Occipital lobe (tissue), 2 donors: ENCODE results near the gene NFS1. TPM values are rescaled to one million over a fixed set of nuclear protein-coding genes. Genes with fewer than 3 reads are reported as not detected.
"Not testable (repeated sequence)": the region's sequence is repeated elsewhere in the genome, so short reads cannot be mapped to it uniquely, and the experiment has no call there.

ENCODE experiments used
- DNase-seq: peaks from one replicate; lab custom pipeline; 2025; lab: John Stamatoyannopoulos, UW
- total RNA-seq: library from RNA; depleted of rRNA; stranded (reverse); fragments of >200 nt; gene quantifications from one replicate; pipeline ENCODE4 v1.2.3, GENCODE V29; 2014

Gene NFS1
- total RNA-seq, 1 donor from 2014 or later: 40.6 TPM

DNA sequence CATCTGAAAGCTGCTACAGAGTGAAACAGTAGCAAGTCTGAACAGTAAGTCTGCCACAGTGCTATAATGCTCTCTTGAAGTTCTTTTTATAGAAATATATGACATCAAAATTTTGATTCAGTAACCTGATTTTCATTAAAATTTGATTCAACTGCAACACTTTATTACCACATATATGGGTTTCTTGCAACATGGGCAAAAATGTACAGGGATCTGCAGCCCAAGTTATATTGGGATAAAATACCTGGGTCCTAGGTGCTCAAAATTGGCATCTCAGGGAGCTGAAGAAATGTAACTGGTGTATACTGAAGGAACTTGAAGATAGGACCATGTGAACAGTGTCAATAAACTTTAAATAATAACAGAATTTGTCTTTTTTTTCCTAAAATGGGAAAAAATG lies 10.9 kb upstream of the NFS1 start:
- no peak for DNase-seq

DNA sequence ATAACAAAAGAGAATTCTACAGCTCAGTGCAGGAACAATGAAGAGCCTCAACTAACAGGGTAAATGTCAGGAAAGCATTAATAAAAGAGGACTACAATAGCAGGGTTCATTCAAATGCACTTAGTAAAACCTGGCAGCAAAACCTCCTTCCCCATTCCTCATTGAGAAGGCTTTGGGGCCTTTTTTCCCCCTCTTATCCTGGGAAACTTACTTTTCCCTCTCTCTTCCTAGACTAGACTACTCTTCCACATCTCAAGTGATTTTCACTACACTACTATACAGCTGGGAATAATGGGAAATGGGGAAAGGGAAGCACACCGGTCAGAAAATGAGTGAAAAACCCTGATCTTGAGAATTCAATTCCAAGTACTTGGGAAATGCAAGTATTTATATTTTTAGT lies 10.1 kb upstream of the NFS1 start:
- no peak for DNase-seq

DNA sequence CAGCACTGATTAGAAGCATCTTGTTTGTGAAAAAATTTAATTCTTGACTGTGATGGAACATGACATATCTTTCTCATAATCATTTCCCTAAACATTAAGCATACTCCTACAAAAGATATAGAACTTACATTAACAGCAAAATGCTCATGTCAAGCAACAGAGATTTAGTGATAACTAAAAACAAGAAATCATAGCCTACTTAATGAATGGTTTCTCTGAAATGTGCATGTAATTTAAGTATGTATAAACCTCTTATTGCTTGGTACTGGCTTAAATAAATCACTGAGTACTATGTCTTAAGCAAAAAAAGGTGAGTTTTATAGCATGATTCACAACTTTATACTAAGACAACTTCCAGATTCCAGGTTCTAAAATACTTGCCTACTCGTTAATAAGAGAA lies 9.3 kb upstream of the NFS1 start:
- no peak for DNase-seq

DNA sequence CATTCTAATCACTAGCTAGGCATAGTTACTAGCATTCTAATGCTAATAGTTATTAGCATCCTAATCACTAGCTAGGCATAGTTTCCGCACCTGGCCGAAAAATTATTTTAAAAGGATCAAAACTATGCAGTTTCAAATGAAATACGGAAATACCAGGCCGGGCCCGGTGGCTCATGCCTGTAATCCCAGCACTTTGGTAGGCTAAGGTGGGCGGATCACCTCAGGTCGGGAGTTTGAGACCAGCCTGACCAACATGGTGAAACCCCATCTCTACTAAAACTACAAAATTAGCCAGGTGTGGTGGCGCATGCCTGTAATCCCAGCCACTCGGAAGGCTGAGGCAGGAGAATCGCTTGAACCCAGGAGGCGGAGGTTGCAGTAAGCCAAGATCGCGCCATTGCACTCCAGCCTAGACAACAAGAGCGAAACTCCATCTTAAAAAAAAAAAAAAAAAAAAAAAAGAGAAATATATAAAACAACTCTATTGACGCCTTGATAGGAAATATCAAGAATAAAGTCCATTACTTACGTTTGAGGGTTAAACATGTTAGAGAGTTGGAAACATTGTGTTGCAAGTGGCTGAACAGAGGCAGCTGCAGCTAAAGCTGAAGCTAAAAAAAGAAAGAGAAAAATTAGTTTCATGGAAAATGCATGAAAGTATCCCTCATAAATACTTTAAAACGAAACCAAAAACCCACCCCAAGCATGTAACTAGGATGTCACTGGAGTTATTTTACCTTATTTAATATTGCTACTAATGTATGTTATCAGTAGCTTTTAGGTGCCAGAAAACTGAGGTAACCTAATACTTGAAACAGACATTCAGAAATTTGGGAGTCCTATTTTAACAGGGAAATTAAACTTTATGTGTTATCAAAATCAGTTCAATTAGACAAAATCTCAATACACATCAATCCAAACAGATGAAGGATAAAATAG lies 7.7 kb upstream of the NFS1 start:
- DNase-seq: not testable (repeated sequence)

DNA sequence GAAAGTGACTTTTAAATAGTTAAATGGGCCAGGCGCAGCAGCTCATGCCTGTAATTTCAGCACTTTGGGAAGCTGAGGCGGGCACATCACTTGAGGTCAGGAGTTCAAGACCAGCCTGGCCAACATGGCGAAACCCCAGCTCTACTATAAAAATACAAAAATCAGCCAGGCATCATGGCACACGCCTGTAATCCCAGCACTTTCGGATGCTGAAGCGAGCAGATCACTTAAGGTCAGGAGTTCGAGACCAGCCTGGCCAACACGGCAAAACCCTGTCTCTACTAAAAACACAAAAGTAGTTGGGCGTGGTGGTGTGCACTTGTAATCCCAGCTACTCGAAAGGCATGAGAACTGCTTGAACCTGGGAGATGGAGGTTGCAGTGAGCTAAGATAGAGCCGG lies 6.7 kb upstream of the NFS1 start:
- not testable (repeated sequence) for DNase-seq

DNA sequence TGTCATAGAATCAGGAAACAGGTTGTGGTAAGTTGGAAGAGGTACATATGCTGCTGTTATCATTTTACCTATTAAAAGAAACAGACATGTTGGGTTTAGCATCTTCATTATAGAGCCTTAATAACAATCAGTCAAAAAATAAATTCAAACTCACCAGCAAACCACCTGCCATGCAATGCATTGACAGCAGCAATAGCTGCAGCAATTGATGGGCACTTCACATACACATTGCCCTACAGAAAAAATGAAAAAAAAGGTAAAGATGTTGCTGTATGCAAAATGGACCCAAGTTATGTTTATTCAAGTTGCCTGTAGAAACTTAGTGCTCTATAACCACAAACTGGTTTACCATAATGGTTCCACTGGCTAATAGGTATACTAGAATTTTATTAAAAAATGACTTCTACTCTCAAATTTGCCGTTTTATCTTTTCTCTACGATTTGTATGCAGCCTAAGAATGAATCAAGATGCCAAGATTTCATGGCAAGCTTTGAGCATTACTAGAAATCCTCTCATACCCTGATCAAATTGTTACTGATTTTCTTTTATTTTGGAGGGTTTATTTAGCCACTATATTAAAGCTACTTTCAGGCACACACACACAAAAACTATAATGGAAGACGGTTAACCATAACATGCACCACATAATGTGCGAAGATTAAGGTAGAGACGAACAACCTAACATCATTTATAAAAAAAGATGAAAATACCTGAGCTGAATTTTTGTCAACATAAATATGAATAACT lies 5.5 kb upstream of the NFS1 start:
- DNase-seq: no peak

DNA sequence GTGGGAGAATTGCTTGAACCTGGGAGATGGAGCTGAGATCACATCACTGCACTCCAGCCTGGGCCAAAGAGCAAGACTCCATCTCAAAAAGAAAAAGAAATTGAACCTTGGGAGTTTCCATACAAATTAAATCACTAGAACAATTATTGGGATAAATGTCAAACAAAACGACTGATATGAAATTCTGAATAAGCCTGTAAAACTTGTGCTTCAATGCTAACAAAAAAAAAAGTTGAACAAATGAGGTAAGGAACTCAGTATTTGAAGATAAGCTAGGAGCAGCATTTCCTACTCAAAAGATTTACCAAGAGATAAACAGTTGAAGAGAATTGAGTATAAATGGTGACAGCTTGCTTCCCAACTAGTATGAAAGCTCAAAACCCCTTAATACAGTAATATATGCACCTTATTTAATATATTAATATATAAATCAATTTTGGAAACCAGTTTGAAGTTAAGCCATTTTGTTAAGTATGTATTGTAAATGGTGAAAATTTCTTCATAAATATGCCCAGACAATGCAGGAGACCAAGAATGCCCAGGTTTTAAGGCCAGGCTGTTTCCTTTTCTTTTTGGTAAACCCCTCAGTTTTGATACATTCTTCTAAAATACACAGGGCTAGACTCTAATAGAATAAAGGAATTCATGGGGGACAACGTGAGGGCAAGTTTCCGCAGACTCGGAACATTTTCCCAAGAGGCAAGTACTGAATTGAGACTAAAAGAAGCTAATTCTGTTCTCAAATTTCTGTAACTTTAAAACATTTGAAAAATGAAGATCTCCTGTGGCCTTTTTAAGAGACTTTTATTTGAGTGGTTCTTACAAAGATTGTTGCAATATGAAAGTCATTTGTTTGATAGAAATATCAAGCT lies 3.9 kb upstream of the NFS1 start:
- DNase-seq: no peak

DNA sequence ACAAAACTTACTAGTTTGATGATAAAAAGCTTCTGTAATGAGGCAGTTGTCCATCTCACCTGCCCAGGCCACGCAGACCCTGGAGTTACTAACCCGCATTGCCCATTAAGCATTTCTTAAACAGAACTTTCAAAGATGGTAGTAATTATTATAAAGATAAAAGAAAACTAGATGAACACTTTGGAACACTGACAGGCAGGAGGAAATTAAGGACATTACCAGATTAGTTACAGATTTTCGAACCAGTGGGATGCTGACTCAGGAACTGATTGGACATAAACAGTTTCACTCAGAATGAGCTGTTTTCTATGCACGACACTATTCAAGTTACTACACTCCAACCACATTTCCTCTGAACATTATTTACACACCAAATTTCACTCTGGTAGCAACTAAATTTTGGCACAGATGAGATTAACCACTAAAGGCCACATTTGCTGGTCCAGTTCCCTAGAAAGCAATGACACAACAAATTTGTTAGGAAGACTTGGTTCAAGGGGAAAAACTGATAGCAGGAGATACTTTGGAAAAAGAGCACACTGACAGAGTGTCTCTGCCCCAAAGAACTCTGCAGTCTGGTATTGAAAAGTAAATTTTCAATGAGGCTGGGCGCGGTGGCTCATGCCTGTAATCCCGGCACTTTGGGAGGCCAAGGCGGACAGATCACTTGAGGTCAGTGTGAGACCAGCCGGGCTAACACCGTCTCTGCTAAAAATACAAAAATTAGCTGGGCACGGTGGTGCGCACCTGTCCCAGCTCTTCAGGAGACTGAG lies 3.1 kb upstream of the NFS1 start:
- DNase-seq: no peak

DNA sequence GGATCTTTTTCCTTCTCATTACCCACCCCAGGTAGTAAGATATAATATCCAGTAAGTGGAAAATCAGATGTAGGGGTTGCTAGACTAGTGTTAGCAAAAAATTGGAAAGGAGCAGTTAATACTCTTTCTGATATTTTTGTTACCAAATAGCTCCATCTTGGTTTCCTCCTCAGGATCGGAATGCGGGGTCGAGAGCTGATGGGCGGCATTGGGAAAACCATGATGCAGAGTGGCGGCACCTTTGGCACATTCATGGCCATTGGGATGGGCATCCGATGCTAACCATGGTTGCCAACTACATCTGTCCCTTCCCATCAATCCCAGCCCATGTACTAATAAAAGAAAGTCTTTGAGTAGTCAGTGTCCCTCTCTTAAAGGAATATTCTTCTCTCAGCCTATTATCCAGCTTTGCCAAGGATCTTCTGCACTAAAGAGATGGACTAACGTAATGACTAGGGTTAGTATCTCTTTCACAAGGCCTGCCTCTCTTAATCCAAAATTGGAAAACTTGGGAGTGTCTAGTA lies 1.5 kb upstream of the NFS1 start:
- DNase-seq: no peak

DNA sequence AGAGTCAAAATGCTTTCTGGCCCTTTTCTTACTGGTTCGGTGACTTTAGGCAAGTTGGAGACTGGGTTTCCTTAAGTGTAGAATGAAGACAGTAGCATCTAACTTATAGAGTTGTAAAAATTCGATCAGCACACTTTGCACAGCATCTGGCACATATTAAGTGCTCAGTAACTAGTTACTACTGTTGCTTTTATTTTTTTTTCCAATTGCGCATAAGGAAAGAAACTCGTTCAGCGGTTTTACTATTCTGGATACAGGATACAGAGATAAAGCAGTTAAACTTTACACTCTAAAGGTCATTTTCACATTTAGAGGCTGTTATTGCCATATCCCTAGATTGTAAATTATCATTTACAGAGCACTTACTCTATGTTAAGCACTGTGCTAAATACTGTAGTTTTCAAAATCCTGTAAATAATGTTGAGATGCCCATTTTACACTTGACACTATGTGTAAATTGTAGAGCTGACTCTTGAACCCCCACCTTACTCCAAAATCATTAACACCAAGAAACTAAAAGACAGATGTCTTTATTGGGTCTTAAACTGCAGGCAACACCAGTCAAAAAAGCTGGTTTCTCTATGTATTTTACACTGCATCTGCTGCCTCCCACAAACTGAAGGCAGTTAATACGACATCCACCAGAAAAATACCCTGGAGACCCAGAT lies 939 bp upstream of the NFS1 start:
- DNase-seq: no peak

DNA sequence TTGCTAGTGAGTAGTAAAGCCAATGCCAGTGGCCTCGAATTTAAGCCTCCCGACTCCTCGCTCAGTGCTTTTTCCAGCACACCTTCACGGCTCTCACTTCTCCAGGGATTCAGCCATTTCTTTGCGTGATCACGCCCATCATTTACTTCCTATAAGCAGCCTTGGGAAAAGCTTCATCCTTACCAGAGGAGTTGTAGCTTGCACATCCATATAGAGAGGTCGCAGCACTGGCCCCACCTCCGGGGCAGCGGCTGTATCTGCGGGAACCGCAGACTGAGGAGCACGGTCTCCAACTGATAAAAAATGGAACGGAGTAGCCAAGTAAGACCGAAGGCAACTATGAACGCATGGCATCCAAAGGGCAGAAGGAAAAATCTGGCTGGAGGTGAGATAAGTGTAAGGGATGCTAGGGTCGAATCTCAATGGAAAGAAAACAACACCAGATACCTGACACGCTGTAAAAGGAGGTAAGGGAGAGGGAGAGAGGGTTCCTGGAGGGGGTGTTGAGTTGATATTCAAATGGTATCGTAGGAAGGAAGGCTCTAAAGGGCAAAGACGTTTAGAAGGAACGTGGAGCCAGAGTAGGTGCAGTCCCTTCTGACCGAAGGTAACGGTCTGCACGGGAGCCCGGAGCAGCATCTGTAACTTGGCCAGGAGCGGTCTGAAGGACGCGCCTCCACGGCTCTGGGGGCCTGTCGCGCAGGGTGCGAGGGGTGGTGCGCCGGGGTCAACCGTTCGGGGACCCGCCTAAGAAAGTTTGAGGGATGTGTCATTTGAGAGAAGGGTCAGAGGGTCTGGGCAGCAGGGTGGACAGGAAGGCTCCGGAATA lies 640 bp downstream of the NFS1 start:
- DNase-seq: no peak

DNA sequence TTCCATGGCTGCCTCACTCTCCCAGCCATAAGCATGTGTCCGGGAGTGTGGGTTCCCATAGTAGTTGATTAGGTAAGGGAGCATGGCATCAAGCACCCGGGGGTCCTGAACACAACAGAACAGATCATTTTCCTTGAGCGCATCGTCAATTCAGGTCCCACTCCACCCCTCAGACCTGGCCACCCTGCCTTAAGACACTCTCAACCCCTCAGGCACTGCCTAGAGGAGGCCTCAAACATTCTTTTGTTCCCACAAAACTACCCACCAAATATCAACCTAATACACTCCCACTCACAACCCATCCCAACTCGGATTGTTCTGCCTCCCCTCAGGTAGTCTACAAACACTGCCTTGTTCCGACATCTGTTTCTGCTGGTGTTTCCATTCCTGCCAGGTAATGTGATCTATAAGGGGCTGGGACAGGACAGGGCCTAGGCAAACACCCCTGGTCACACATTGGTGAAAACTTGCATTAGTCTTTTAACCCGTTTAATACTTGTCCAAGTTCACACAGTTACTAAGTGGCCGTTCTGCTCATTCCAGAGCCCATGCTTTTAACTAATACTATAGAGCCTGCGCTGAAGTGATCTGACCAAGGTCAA lies 1.4 kb downstream of the NFS1 start:
- DNase-seq: no peak

DNA sequence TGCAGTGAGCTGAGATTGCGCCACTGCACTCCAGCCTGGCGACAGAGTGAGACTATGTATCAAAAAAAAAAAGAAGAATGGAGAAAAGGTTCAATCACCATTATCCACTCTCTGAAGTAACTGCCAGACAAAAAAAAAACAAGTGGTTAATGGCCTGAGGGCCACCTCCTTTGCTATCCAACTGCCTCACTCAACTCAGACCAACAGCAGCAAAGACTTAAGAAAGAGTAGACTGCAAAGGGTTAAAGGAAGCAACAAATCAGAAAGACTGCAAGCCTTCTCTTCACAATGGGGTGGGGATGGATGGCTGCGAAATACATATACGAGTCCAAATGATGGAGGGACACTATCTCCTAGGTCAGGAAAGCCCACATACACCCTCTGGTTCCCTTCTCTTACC lies 3.2 kb downstream of the NFS1 start:
- DNase-seq: no peak

DNA sequence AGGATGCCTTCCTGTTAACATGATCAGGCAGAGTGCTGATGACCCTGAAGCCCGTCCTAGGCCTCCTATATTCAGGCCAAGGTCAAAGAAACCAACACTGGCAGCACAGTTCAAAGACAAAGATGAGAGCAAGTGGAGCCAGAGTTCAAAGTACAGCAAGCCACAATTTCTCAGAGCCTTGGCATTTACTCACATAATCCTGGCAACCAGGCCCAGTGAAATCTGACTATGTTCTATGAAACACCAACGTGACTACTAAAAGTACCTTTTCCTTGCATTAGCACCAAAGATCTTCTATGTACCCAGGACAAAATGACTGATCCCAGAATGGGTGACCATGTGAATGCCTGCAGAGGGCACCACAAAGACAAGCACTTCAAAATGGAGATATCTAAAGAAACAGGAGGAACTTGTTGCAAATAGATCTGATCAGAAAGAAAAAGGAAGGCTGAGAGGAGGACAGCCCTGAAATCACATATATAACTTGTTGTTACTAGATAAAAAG lies 3.9 kb downstream of the NFS1 start:
- no peak for DNase-seq

DNA sequence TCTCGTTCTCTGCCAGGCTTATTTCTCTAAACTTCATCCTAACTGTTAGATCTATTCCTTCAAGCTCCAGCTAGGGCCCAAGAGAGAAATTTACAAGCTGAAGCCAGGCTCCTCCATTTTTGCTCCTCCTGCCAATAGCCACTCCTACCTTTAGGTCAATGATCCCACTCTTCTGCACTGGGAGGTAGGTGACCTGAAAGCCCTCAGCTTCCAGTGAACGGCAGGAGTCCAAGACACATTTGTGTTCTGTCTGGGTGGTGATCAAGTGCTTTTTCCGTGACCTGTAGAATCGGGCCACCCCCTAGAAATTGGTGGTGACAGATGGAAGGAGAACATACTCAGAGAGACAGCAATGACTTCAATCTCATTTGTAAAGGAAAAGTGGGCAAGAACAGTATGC lies 8.9 kb downstream of the NFS1 start:
- DNase-seq: no peak

DNA sequence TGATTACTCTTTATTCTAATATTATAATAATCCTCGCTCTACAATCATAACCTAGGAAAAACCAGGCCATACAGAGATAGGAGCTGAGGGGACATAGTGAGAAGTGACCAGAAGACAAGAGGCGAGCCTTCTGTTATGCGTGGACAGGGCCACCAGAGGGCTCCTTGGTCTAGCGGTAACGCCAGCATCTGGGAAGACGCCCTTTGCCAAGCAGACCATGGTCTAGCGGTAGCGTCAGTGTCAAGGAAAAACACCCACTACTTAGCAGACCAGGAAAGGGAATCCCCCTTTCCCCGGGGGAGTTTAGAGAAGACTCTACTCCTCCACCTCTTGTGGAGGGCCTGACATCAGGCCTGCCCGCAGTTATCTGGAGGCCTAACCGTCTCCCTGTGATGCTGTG lies 12.3 kb downstream of the NFS1 start:
- DNase-seq: not testable (repeated sequence)

DNA sequence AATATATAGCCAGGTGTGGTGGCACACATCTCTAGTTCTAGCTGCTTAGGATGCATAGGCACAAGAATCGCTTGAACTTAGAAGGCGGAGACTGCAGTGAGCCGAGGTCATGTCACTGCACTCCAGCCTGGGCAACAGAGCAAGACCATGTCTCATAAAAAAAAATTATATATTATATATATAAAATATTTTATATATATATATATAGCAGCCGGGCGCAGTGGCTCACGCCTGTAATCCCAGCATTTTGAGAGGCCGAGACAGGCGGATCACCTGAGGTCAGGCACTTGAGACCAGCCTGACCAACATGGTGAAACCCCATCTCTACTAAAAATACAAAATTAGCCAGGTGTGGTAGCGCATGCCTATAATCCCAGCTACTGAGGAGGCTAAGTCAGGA lies 13.8 kb downstream of the NFS1 start:
- DNase-seq: not testable (repeated sequence)

DNA sequence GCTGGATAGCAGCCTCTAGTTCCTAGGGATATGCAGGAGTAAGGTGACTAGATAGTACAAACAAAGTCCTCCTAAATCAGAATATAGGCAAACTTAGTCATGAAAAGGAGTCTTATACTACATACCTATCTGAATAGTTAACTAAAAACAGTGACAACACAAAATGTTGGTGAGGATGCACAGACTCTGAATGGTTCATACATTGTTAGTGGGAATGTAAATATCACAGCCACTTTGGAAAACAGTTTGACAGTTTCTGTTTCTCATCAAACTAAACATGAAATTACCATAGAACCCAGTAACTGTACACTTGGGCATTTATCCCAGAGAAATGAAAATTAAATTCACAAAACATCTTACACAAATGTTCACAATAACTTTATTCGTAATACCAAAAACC lies 17.2 kb downstream of the NFS1 start:
- no peak for DNase-seq
